Tibial nerve (tissue), 4 donors: ENCODE measurements around the gene POMGNT2. TPM values are rescaled to one million over a fixed set of nuclear protein-coding genes. Genes with fewer than 3 reads are reported as not detected.

ENCODE experiments used
- DNase-seq, 2 donors: peaks; one replicate each; pipeline ENCODE4 v3.0.0-alpha.2; 2019; ENCODE audit warnings: low spot score in 2 of 2
- H3K27ac ChIP-seq, 4 donors: fragments of 200-600 bp; sonication (generic) in 3 of 4; one replicate each; pipeline ENCODE4 v1.5.1; 2017 to 2019; ENCODE audit warnings: mild to moderate bottlenecking in 1 of 4
- H3K27me3 ChIP-seq, 2 donors: fragments of 200-600 bp; sonication (generic) in 1 of 2; one replicate each; pipeline versions ENCODE4 v1.5.1 to v1.6.0; 2017 to 2019
- H3K36me3 ChIP-seq, 3 donors: fragments of 200-600 bp; sonication (generic); one replicate each; pipeline ENCODE4 v1.5.1; 2018 to 2019
- H3K4me1 ChIP-seq, 4 donors: fragments of 200-600 bp; sonication (generic) in 3 of 4; one replicate each; pipeline ENCODE4 v1.5.1; 2017 to 2019
- H3K4me3 ChIP-seq, 4 donors: fragments of 200-600 bp; sonication (generic) in 3 of 4; one replicate each; pipeline ENCODE4 v1.5.1; 2017 to 2019; ENCODE audit warnings: mild to moderate bottlenecking in 1 of 4, moderate library complexity in 1 of 4
- H3K9me3 ChIP-seq, 4 donors: fragments of 200-600 bp; sonication (generic) in 3 of 4; one replicate each; pipeline ENCODE4 v1.5.1; 2017 to 2019
- CTCF ChIP-seq, 5 experiments: fragments of 200-600 bp in 3 of 5; fragments of 450-650 bp in 2 of 5; sonication (generic) in 3 of 5; IDR thresholded peaks; one replicate each; pipeline ENCODE4 v1.5.1; 2016 to 2019; ENCODE audit warnings: antibody characterized with exemption in 5 of 5, mild to moderate bottlenecking in 3 of 5, moderate library complexity in 2 of 5
- EP300 ChIP-seq, 2 donors: sonication (generic); formaldehyde crosslinking; IDR thresholded peaks; one replicate each; pipeline ENCODE4 v1.6.1; 2017; ENCODE audit warnings: antibody characterized with exemption in 2 of 2, mild to moderate bottlenecking in 1 of 2
- POLR2A ChIP-seq, 2 donors: fragments of 450-650 bp; IDR thresholded peaks; one replicate each; pipeline ENCODE4 v1.6.1; 2017; ENCODE audit warnings: antibody characterized with exemption in 2 of 2, mild to moderate bottlenecking in 2 of 2, moderate library complexity in 2 of 2
- WGBS, 2 donors: methylation state at CpG; one replicate each; pipeline ENCODE4 v1.1.5; 2018; 5-methylcytosine and 5-hydroxymethylcytosine counted together
- total RNA-seq, 4 donors: library from RNA; depleted of rRNA; stranded (reverse); fragments of >200 nt; gene quantifications; one replicate each; pipeline ENCODE4 v1.1.0, GENCODE V29; 2016

POMGNT2 gene
- total RNA-seq, 4 donors from 2014 or later, result 22.2 to 39.4 (median 27.8) TPM

- peaks cover 0 to 18% (median 0%) of the 10 kb centered on the region in 3 donors for H3K36me3 ChIP-seq
Observed at GRCh38 chr3:43043071-43043766, 62.7 kb downstream of the POMGNT2 start.

GRCh38 chr3:43041517-43041916 lies 64.4 kb downstream of the POMGNT2 start:
- DNase-seq, result no peak
- H3K27ac ChIP-seq, result no peak overlapping the region
- no peak overlapping the region for H3K4me3 ChIP-seq
- no peaks in the 10 kb centered on the region for H3K27me3 ChIP-seq
- H3K9me3 ChIP-seq, result peaks cover 0 to 28% (median 2%) of the 10 kb centered on the region in 4 donors
- no peaks in the 10 kb centered on the region for H3K4me1 ChIP-seq
- no peak for TF ChIP-seq CTCF (IDR thresholded peaks at IDR 0.05)
- TF ChIP-seq EP300 (IDR thresholded peaks at IDR 0.05), result no peak
- TF ChIP-seq POLR2A (IDR thresholded peaks at IDR 0.05), result no peak
- 88 to 92% methylated on average over 2 of the region's 2 CpGs for WGBS, 2 donors
- peaks cover 0 to 17% (median 0%) of the 10 kb centered on the region in 3 donors for H3K36me3 ChIP-seq

More at GRCh38 chr3:43043071-43043766, 62.7 kb downstream of the POMGNT2 start:
- no peaks in the 10 kb centered on the region for H3K4me1 ChIP-seq
- H3K9me3 ChIP-seq, result peaks cover 0 to 34% (median 3%) of the 10 kb centered on the region in 4 donors
- H3K4me3 ChIP-seq, result no peak overlapping the region
- WGBS, 2 donors, result 82 to 87% methylated on average over 3 of the region's 3 CpGs
- no peak for DNase-seq
- H3K27me3 ChIP-seq, result no peaks in the 10 kb centered on the region
- H3K27ac ChIP-seq, result no peak overlapping the region
- TF ChIP-seq POLR2A (IDR thresholded peaks at IDR 0.05) (no peak), EP300 (IDR thresholded peaks at IDR 0.05) (no peak), CTCF (IDR thresholded peaks at IDR 0.05) (no peak)

DNA sequence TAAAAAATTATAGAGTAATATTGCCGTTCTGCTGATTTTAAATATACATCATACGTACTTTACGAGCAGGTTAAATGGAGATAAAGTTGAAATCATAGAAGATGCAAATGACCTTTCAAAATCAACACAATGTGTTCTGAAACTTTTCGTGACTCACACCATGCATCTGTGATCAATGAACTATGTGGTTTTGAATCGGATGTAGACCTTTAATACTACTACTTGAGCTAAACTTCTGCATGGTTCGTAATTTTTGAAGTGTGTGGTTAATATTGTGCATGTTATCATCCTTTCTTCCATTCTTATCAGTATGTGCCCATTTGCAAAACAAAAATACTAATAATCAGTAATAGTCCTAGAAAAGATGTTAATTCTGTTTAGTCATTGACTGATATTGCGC lies 67.9 kb downstream of the POMGNT2 start:
- no peaks in the 10 kb centered on the region for H3K4me1 ChIP-seq
- H3K27ac ChIP-seq, result no peak overlapping the region
- H3K9me3 ChIP-seq, result no peaks in the 10 kb centered on the region
- no peak overlapping the region for H3K4me3 ChIP-seq
- DNase-seq, result no peak
- H3K36me3 ChIP-seq, result peaks cover 0 to 11% (median 0%) of the 10 kb centered on the region in 3 donors
- TF ChIP-seq CTCF (IDR thresholded peaks at IDR 0.05), result no peak
- 89 to 93% methylated on average over 7 of the region's 7 CpGs for WGBS, 2 donors
- H3K27me3 ChIP-seq, result no peaks in the 10 kb centered on the region

DNA sequence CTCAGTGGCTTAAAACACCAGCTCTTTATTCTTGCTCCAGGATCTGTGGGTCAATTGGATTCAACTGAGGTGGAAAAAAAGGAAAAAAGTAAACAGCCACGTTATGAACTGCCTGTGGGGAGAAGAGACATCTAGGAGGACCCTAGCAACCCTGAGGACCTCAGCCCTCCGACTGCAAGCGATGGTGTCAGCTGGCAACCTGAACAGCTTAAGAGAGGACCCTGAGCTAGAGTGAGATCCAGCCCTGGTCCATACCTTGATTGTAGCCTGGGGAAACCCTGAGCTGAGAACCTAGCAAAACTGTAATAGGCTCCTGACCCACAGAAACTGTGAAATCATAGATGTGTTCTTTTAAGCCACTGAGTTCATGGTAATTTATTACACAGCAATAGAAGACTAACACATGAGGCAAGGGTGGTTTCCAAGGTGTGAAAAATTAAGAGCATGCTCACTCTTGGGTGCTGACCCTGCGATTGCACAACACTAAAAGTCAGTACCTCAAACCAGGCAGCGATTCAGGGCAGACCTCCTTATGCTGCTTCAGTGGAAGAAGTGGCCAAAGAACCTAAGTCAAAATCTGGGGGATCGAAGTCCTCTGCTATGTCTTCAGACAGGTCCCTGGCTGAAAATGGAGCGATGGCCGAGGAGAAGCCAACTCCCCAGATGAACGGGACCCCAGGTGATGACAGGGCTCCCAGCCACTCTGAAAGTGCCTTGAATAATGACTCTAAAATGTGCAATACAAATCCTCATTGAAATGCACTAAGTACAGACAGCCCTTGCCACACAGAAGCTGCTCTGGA lies 69.1 kb downstream of the POMGNT2 start:
- H3K4me1 ChIP-seq, result no peaks in the 10 kb centered on the region
- no peaks in the 10 kb centered on the region for H3K27me3 ChIP-seq
- H3K9me3 ChIP-seq, result no peaks in the 10 kb centered on the region
- peak overlapping the region in 1 of 4 donors; percentile 4 for H3K27ac ChIP-seq
- 83 to 85% methylated on average over 9 of the region's 9 CpGs for WGBS, 2 donors
- H3K36me3 ChIP-seq, result peaks cover 0 to 17% (median 0%) of the 10 kb centered on the region in 3 donors
- peak in 1 of 2 donors; percentile 8 for TF ChIP-seq EP300 (IDR thresholded peaks at IDR 0.05)
- TF ChIP-seq POLR2A (IDR thresholded peaks at IDR 0.05), result no peak
- DNase-seq, result no peak
- H3K4me3 ChIP-seq, result no peak overlapping the region

GRCh38 chr3:43035801-43036365 lies 70.0 kb downstream of the POMGNT2 start:
- H3K27ac ChIP-seq, result no peak overlapping the region
- H3K36me3 ChIP-seq, result peaks cover 0 to 15% (median 0%) of the 10 kb centered on the region in 3 donors
- no peaks in the 10 kb centered on the region for H3K27me3 ChIP-seq
- no peak overlapping the region for H3K4me3 ChIP-seq
- peaks cover 0 to under 1% (median 0%) of the 10 kb centered on the region in 4 donors for H3K4me1 ChIP-seq
- DNase-seq, result no peak
- 64 to 70% methylated on average over 4 of the region's 5 CpGs for WGBS, 2 donors
- TF ChIP-seq CTCF (IDR thresholded peaks at IDR 0.05) (no peak), POLR2A (IDR thresholded peaks at IDR 0.05) (no peak), EP300 (IDR thresholded peaks at IDR 0.05) (no peak)
- H3K9me3 ChIP-seq, result no peaks in the 10 kb centered on the region
